Ovary (tissue), 9 donors: Measurements from ENCODE around the gene SLCO3A1. TPM values are rescaled to one million over a fixed set of nuclear protein-coding genes. Genes with fewer than 3 reads are reported as not detected.

Experiments
- DNase-seq, 5 donors: peaks; one replicate each; pipeline ENCODE4 v3.0.0-alpha.2; 2019 to 2020
- H3K27ac ChIP-seq, 2 donors: fragments of 200-600 bp; one replicate each; pipeline versions ENCODE4 v1.5.1 to v1.8.0; 2019 to 2022
- H3K27me3 ChIP-seq: fragments of 200-600 bp; one replicate; pipeline ENCODE4 v1.8.0; 2022
- H3K36me3 ChIP-seq: fragments of 200-600 bp; sonication (generic); one replicate; pipeline ENCODE4 v1.5.1; 2019
- H3K4me1 ChIP-seq: one replicate; pipeline ENCODE4 v1.8.1; 2013; ENCODE audit warnings: mild to moderate bottlenecking, moderate library complexity; ENCODE audit not compliant: insufficient read depth
- H3K4me3 ChIP-seq: fragments of 200-600 bp; sonication (generic); one replicate; pipeline ENCODE4 v1.5.1; 2017
- H3K9me3 ChIP-seq, 2 donors: fragments of 200-600 bp in 1 of 2; sonication (generic) in 1 of 2; one replicate each; pipeline versions ENCODE4 v1.5.1 to v1.8.1; 2013 to 2019; ENCODE audit warnings: mild to moderate bottlenecking in 1 of 2, moderate library complexity in 1 of 2
- CTCF ChIP-seq, 3 donors: fragments of 450-650 bp in 2 of 3; fragments of 200-600 bp in 1 of 3; IDR thresholded peaks; one replicate each; pipeline versions ENCODE4 v1.5.1 to v1.8.0; 2016 to 2022; ENCODE audit warnings: antibody characterized with exemption in 3 of 3, mild to moderate bottlenecking in 1 of 3
- EP300 ChIP-seq: sonication (generic); formaldehyde crosslinking; IDR thresholded peaks from one replicate; pipeline ENCODE4 v1.6.1; 2017; ENCODE audit warnings: antibody characterized with exemption
- POLR2A ChIP-seq: fragments of 450-650 bp; IDR thresholded peaks from one replicate; pipeline ENCODE4 v1.6.1; 2017; ENCODE audit warnings: antibody characterized with exemption, mild to moderate bottlenecking, moderate library complexity
- WGBS, 3 donors: extraction: QIAGEN DNeasy Blood & Tissue Kit in 1 of 3; methylation state at CpG; one replicate each; pipeline versions ENCODE4 v1.1.5 to v1.1.7; 2013 to 2017; 5-methylcytosine and 5-hydroxymethylcytosine counted together
- intact Hi-C, 4 donors: fragments of 100-400 bp; cut with DNase I; formaldehyde crosslinking; loops; one replicate each; pipeline versions ENCODE4 v1.11.0 to v1.15.1; 2022 to 2023
- polyA plus RNA-seq, 2 donors: library from polyadenylated mRNA; stranded (reverse); fragments of 200-250 nt in 1 of 2; fragments of 350-450 nt in 1 of 2; fragmentation: Illumina TruSeq in 1 of 2; extraction: RNeasy Lipid Tissue Mini Kit (QIAGEN cat#74804) in 1 of 2; gene quantifications; one replicate each; pipeline ENCODE4 v1.2.3, GENCODE V29; 2013 to 2014
- total RNA-seq, 7 donors: library from RNA; depleted of rRNA in 2 of 7; stranded (reverse); fragments of >200 nt in 2 of 7; fragmentation: NEBNext Ultra II Directional in 3 of 7; extraction: Animal tissue kit (Norgen Biotek cat#: 25700) in 3 of 7; gene quantifications; one replicate each; pipeline versions ENCODE4 v1.1.0 to v1.2.4, GENCODE V29; 2016 to 2023
- donor health status: DM: no; HTN: no; CAD: no; lungs with moderate emphysema.
- donor health status: DM: no; HTN: no; CAD: no.
- donor health status: Bipolar disorder and iron deficiency.
- donor health status: DM: yes; HTN: yes; CAD: no.
- donor health status: DM: no; HTN: no; CAD: no.
- donor health status: DM: yes; HTN: yes; CAD: no.

Gene SLCO3A1
- total and polyA plus RNA-seq, 9 donors, result 5.0 to 20.0 (median 12.5) TPM

- intact Hi-C loops, result loop anchor here in 1 of 4 donors (10.0 kb wide), 1 partner anchor 83 kb away; no protein-coding TSS in a partner anchor
- Histone ChIP-seq H3K27me3 (no peaks in the 10 kb centered on the region), H3K4me1 (peaks cover 12% of the 10 kb centered on the region), H3K36me3 (no peaks in the 10 kb centered on the region), H3K27ac (no peak overlapping the region), H3K9me3 (no peaks in the 10 kb centered on the region), H3K4me3 (no peak overlapping the region)
- 87 to 93% (median 89%) methylated on average over 10 of the region's 10 CpGs for WGBS, 3 donors
- DNase-seq, result no peak
- TF ChIP-seq CTCF (IDR thresholded peaks at IDR 0.05), result no peak
Observed at GRCh38 chr15:91981821-91982800, 128.6 kb downstream of the SLCO3A1 start.

GRCh38 chr15:91983729-91984340, 130.3 kb downstream of the SLCO3A1 start:
- Histone ChIP-seq H3K36me3 (no peaks in the 10 kb centered on the region), H3K27me3 (no peaks in the 10 kb centered on the region), H3K27ac (no peak overlapping the region), H3K4me1 (peaks cover 12% of the 10 kb centered on the region), H3K9me3 (no peaks in the 10 kb centered on the region), H3K4me3 (no peak overlapping the region)
- intact Hi-C loops, result loop anchor here in 1 of 4 donors (10.0 kb wide), 1 partner anchor 81 kb away; no protein-coding TSS in a partner anchor
- TF ChIP-seq EP300 (no peak), POLR2A (no peak), CTCF (IDR thresholded peaks at IDR 0.05) (no peak)
- no peak for DNase-seq
- 49 to 65% (median 51%) methylated on average over 7 of the region's 7 CpGs for WGBS, 3 donors

- H3K27ac ChIP-seq, result no peak overlapping the region
- peaks cover 12% of the 10 kb centered on the region for H3K4me1 ChIP-seq
- DNase-seq, result no peak
- no peak overlapping the region for H3K4me3 ChIP-seq
- WGBS, 3 donors, result 90 to 97% (median 92%) methylated on average over 7 of the region's 7 CpGs
- no peaks in the 10 kb centered on the region for H3K27me3 ChIP-seq
- H3K9me3 ChIP-seq, result no peaks in the 10 kb centered on the region
- TF ChIP-seq POLR2A, result no peak
- no peak for TF ChIP-seq EP300
- intact Hi-C loops, result loop anchor here in 1 of 4 donors (10.0 kb wide), 1 partner anchor 80 kb away; no protein-coding TSS in a partner anchor
- no peaks in the 10 kb centered on the region for H3K36me3 ChIP-seq
Observed at GRCh38 chr15:91985297-91985696, 131.8 kb downstream of the SLCO3A1 start.

- H3K27ac ChIP-seq, result no peak overlapping the region
- TF ChIP-seq EP300, result no peak
- TF ChIP-seq CTCF (IDR thresholded peaks at IDR 0.05), result no peak
- no peak for TF ChIP-seq POLR2A
- H3K4me1 ChIP-seq, result peaks cover 8% of the 10 kb centered on the region
- no peak for DNase-seq
- WGBS, 3 donors, result 85 to 88% (median 87%) methylated on average over 11 of the region's 11 CpGs
- no peaks in the 10 kb centered on the region for H3K36me3 ChIP-seq
- no peaks in the 10 kb centered on the region for H3K27me3 ChIP-seq
- intact Hi-C loops, result loop anchor here in 1 of 4 donors (10.0 kb wide), 1 partner anchor 77 kb away; no protein-coding TSS in a partner anchor
- H3K9me3 ChIP-seq, result no peaks in the 10 kb centered on the region
- no peak overlapping the region for H3K4me3 ChIP-seq
Observed at GRCh38 chr15:91988071-91988470, 134.6 kb downstream of the SLCO3A1 start.
